Measurements from ENCODE around the gene PLA2G6. TPM values are rescaled to one million over a fixed set of nuclear protein-coding genes. Genes with fewer than 3 reads are reported as not detected.

PLA2G6 gene
- total RNA-seq, 2 experiments from 2014 or later: 39.8 to 43.1 TPM

DNA sequence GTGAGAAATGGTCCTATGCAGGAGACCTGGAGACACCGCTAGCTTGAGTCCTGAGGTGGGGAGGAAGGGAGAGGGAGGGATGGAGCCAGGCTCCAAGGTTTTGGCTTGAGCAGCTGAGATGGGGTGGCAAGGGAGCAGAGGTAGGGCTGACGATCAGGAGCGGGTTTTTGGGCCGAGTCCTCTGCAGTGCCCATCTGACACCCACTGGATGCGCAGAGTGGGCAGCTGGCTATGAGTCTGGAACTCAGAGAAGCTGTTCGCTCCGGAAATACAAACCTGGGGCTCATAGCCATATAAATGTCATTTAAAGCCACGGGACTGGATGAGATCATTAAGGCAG is 19.7 kb upstream of the PLA2G6 start:
- H3K4me3 Mint-ChIP-seq: peak overlapping the region; percentile 76
- ChIA-PET CTCF (interaction anchor here (0.7 to 2.7 kb wide), 7 partner anchors 15 to 86 kb away, joined by 3 to 10 read pairs (median 4); partner anchors contain the start of gene PLA2G6), POLR2A (interaction anchor here (0.6 to 2.8 kb wide), 13 partner anchors 10 to 1785 kb away, joined by 3 to 43 read pairs (median 3); partner anchors contain the start of gene PLA2G6)
- H3K27ac Mint-ChIP-seq: peak overlapping the region; percentile 96
- peaks cover 54% of the 10 kb centered on the region for H3K4me1 Mint-ChIP-seq (ENCODE audit: low read depth)
- DNase-seq: no peak
- H3K36me3 Mint-ChIP-seq (ENCODE audit: low read depth): peaks cover 3% of the 10 kb centered on the region
- no peaks in the 10 kb centered on the region for H3K27me3 Mint-ChIP-seq (ENCODE audit: low read depth)
- ATAC-seq: no peak
- no peaks in the 10 kb centered on the region for H3K9me3 Mint-ChIP-seq (ENCODE audit: insufficient read depth)

DNA sequence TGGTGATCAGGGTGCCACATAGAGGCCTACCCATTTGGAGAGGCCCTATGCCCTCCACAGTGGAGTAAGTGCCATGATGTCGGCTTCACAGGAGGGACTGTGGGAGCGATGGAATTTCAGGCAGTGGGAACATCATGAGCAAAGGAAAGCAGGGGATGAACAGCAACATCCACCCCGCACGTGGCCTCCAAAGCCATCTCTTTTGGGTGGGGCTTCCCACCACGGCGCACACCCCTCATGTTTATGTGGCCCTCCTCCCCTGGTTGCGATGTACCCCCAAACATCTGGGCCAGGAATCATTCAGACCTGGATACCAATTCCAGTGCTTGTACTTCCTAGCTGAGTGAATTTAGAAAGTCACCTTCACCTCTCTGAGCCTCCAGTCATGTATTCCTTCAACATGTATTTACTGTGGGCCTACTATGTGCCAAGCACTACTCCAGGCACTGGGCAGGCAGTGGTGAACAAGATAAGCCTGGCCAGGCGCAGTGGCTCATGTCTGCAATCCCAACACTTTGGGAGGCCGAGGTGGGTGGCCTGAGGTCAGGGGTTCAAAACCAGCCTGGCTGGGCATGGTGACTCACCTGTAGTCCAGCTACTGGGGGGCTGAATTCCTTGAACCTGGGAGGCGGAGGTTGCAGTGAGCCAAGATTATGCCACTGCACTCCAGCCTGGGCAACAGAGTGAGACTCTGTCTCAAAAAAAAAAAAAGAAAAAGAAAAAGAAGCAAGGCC is 18.4 kb upstream of the PLA2G6 start:
- ATAC-seq (no peak), DNase-seq (no peak)
- peak overlapping the region; percentile 96 for H3K27ac Mint-ChIP-seq
- CTCF ChIA-PET: interaction anchor here (1.6 to 2.7 kb wide), 5 partner anchors 13 to 148 kb away, joined by 4 to 10 read pairs (median 6); partner anchors contain the start of gene PLA2G6
- H3K9me3 Mint-ChIP-seq (ENCODE audit: insufficient read depth): no peaks in the 10 kb centered on the region
- no peaks in the 10 kb centered on the region for H3K27me3 Mint-ChIP-seq (ENCODE audit: low read depth)
- peaks cover 49% of the 10 kb centered on the region for H3K4me1 Mint-ChIP-seq (ENCODE audit: low read depth)
- no peak overlapping the region for H3K4me3 Mint-ChIP-seq
- no peaks in the 10 kb centered on the region for H3K36me3 Mint-ChIP-seq (ENCODE audit: low read depth)
- POLR2A ChIA-PET: interaction anchor here (1.7 to 2.8 kb wide), 3 partner anchors 18 to 19 kb away, joined by 5 to 43 read pairs (median 9); partner anchors contain the start of gene PLA2G6

DNA sequence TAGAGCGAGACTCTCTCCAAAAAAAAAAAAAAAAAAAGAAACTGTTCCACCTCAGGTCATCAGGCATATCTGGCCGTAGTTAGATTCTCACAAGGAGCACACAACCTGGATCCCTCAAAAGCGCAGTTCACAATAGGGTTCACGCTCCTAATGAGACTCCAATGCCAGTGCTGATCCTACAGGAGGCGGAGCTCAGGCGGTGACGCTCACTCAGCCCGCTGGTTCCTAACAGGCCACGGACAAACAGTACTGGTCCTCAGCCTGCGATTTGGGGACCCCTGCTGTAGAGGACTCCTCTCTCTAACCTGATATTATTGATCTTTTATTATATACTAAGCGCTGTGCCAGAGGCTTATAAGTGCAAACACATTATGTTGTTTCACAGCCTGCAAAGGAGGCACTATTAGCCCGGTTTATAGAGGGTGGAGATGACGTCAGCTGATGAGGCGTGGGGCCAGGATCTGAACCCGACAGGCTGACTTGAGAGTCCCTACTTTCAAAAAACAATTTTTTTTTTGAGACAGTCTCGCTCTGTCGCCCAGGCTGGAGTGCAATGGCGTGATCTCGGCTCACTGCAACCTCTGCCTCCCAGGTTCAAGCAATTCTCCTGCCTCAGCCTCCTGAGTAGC is 15.3 kb upstream of the PLA2G6 start:
- ChIA-PET POLR2A (no interaction called here), CTCF (no interaction called here)
- Mint-ChIP-seq H3K4me3 (no peak overlapping the region), H3K27me3 (ENCODE audit: low read depth) (peaks cover 13% of the 10 kb centered on the region), H3K27ac (no peak overlapping the region), H3K9me3 (ENCODE audit: insufficient read depth) (no peaks in the 10 kb centered on the region), H3K4me1 (ENCODE audit: low read depth) (peaks cover 46% of the 10 kb centered on the region), H3K36me3 (ENCODE audit: low read depth) (no peaks in the 10 kb centered on the region)
- ATAC-seq: no peak
- no peak for DNase-seq

DNA sequence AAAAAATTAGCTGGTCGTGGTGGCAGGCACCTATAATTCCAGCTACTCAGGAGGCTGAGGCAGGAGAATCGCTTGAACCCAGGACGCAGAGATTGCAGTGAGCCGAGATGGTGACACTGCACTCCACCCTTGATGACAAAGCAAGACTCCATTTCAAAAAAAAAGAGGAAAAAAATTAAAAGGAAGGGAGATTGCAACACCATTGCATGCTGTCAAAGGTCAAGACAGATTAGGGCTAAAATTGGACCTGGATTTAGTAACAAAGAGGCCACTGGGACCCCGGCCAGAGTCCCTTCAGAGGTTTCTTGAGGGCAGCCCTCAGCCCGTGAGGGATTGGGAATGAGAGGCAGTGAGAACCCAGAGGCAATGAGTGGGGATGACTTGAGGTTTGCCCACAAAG is 11.9 kb upstream of the PLA2G6 start:
- Mint-ChIP-seq H3K4me1 (ENCODE audit: low read depth) (peaks cover 18% of the 10 kb centered on the region), H3K27ac (no peak overlapping the region), H3K9me3 (ENCODE audit: insufficient read depth) (no peaks in the 10 kb centered on the region), H3K27me3 (ENCODE audit: low read depth) (peaks cover 16% of the 10 kb centered on the region), H3K4me3 (no peak overlapping the region), H3K36me3 (ENCODE audit: low read depth) (no peaks in the 10 kb centered on the region)
- CTCF ChIA-PET: no interaction called here
- ATAC-seq: no peak
- DNase-seq: no peak
- POLR2A ChIA-PET: no interaction called here

DNA sequence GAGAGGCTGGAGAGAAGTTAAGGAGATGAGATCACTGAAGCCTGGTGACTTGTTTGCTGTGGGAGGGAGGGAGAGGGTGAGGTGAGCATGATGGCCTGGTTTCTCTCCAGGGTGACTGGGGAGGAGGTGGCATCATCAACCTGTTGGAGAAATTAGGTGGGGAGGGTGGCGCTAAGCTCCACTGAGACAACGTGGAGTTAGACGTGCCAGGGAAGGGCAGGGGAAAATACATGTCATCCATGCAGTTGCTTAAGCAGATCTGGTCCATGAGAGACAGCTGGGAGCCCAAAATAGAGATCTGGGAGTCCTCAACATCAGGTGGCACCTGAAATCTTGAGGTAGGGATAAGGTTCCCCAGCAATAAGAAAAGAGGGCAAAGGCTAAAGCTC is 10.8 kb upstream of the PLA2G6 start:
- CTCF ChIA-PET: interaction anchor here (1.5 kb wide), 1 partner anchor 78 kb away, joined by 3 read pairs; no protein-coding TSS in a partner anchor
- no peaks in the 10 kb centered on the region for H3K36me3 Mint-ChIP-seq (ENCODE audit: low read depth)
- H3K4me3 Mint-ChIP-seq: no peak overlapping the region
- H3K27me3 Mint-ChIP-seq (ENCODE audit: low read depth): peaks cover 16% of the 10 kb centered on the region
- H3K9me3 Mint-ChIP-seq (ENCODE audit: insufficient read depth): no peaks in the 10 kb centered on the region
- DNase-seq: no peak
- H3K4me1 Mint-ChIP-seq (ENCODE audit: low read depth): peaks cover 17% of the 10 kb centered on the region
- no peak for ATAC-seq
- POLR2A ChIA-PET: interaction anchor here (0.7 kb wide), 1 partner anchor 348 kb away, joined by 3 read pairs; the partner anchor contains the start of gene ANKRD54
- no peak overlapping the region for H3K27ac Mint-ChIP-seq

DNA sequence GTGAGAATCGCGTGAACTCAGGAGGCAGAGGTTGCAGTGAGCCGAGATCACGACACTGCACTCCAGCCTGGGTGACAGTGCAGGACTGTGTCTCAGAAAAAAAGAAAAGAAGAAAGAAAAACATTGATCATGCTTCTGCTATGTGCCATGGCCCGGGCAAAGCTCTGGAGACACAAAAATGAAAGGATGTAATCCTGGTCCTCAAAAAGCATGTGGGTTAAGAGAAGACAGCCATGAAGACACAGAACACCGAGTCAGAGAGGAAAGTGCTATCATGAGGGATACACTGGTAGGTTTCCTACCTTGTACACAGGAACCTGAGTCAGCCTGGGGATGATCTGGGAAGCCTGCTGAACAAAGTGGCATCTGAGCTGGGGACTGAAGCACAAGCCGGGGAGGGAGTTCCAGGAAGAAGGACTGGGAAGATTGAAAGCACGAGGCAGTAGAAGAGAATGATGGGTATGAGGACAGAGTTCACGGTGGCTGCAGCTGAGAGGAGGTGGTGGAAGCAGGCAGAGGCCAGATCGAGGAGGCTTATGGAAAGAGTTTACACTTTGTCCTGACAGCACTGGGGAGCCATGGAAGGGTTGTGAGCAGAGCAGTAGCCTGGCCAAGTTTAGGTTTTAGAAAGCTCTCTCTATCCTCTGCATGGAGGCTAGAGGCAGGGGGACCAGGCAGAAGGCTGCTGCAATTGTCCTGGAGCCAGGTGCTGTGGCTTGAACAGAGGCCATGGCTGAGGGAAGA is 10.3 kb upstream of the PLA2G6 start:
- Mint-ChIP-seq H3K27ac (no peak overlapping the region), H3K9me3 (ENCODE audit: insufficient read depth) (no peaks in the 10 kb centered on the region), H3K4me1 (ENCODE audit: low read depth) (peaks cover 17% of the 10 kb centered on the region), H3K27me3 (ENCODE audit: low read depth) (peaks cover 16% of the 10 kb centered on the region), H3K36me3 (ENCODE audit: low read depth) (no peaks in the 10 kb centered on the region), H3K4me3 (no peak overlapping the region)
- ATAC-seq (no peak), DNase-seq (no peak)
- CTCF ChIA-PET: interaction anchor here (0.8 to 1.5 kb wide), 2 partner anchors 39 to 77 kb away, joined by 3 read pairs; no protein-coding TSS in a partner anchor
- POLR2A ChIA-PET: interaction anchor here (0.7 kb wide), 1 partner anchor 348 kb away, joined by 3 read pairs; the partner anchor contains the start of gene ANKRD54

DNA sequence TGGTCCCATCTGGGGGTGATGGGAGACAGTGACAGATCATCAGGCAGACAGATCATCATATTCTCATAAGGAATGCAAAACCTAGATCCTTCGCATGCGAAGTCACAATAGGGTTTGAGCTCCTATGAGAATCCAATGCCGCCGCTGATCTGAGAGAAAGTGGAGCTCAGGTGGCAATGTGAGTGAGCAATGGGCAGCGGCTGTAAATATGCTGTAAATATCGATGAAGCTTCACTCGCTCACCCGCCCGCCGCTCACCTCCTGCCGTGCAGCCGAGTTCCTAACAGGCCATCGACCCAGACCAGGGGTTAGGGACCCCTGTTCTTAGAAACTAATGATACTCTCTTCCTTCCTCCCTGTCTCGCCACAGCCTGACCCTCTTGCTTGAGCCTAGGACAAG is 9.4 kb upstream of the PLA2G6 start:
- no peak overlapping the region for H3K4me3 Mint-ChIP-seq
- CTCF ChIA-PET: no interaction called here
- POLR2A ChIA-PET: no interaction called here

DNA sequence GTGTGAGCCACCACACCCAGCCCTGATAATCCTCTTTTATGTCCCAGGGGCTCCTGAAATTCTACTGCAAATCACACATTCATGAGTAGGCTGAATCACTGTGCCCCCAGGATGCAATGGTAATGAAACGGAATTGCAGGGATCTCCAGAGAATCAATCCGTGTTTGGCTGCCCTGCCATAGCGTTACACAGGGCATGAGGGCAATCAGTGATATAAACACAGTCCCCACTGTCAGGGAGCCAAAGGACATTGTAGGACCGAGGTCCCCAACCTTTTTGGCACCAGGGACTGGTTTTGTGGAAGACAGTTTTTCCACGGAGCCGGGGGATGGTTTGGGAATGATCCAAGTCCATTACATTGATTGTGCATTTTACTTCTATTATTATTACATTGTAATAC is 9.0 kb upstream of the PLA2G6 start:
- Mint-ChIP-seq H3K4me1 (ENCODE audit: low read depth) (peaks cover 17% of the 10 kb centered on the region), H3K27me3 (ENCODE audit: low read depth) (peaks cover 21% of the 10 kb centered on the region), H3K36me3 (ENCODE audit: low read depth) (no peaks in the 10 kb centered on the region), H3K9me3 (ENCODE audit: insufficient read depth) (no peaks in the 10 kb centered on the region), H3K4me3 (no peak overlapping the region), H3K27ac (no peak overlapping the region)
- ATAC-seq: no peak
- POLR2A ChIA-PET: no interaction called here
- CTCF ChIA-PET: no interaction called here
- DNase-seq: no peak

More for the DNA sequence above, 9.4 kb upstream of the PLA2G6 start:
- H3K9me3 Mint-ChIP-seq (ENCODE audit: insufficient read depth): no peaks in the 10 kb centered on the region
- no peak for ATAC-seq
- no peak for DNase-seq
- no peak overlapping the region for H3K27ac Mint-ChIP-seq
- H3K27me3 Mint-ChIP-seq (ENCODE audit: low read depth): peaks cover 21% of the 10 kb centered on the region
- peaks cover 17% of the 10 kb centered on the region for H3K4me1 Mint-ChIP-seq (ENCODE audit: low read depth)
- no peaks in the 10 kb centered on the region for H3K36me3 Mint-ChIP-seq (ENCODE audit: low read depth)

DNA sequence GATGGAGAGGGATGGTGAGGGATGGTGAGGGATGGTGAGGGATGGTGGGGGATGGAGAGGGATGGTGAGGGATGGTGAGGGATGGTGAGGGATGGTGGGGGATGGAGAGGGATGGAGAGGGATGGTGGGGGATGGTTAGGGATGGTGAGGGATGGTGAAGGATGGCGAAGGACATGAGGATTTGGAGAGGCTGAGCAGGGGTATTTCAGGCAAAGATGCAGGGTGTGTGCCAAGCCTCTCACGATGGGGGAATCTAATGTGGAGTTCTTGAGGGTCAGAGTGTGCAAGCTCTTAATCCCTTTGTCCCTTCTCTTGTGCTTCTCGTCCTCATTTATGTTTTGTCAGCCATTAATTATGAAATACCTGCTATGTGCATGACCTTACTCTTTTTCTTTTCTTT is 7.5 kb upstream of the PLA2G6 start:
- H3K27ac Mint-ChIP-seq: no peak overlapping the region
- POLR2A ChIA-PET: interaction anchor here (1.4 kb wide), 1 partner anchor 12 kb away, joined by 3 read pairs; no protein-coding TSS in a partner anchor
- H3K27me3 Mint-ChIP-seq (ENCODE audit: low read depth): peaks cover 19% of the 10 kb centered on the region
- ATAC-seq: no peak
- H3K4me1 Mint-ChIP-seq (ENCODE audit: low read depth): peaks cover 7% of the 10 kb centered on the region
- no peaks in the 10 kb centered on the region for H3K9me3 Mint-ChIP-seq (ENCODE audit: insufficient read depth)
- no peaks in the 10 kb centered on the region for H3K36me3 Mint-ChIP-seq (ENCODE audit: low read depth)
- DNase-seq: no peak
- CTCF ChIA-PET: no interaction called here
- no peak overlapping the region for H3K4me3 Mint-ChIP-seq

DNA sequence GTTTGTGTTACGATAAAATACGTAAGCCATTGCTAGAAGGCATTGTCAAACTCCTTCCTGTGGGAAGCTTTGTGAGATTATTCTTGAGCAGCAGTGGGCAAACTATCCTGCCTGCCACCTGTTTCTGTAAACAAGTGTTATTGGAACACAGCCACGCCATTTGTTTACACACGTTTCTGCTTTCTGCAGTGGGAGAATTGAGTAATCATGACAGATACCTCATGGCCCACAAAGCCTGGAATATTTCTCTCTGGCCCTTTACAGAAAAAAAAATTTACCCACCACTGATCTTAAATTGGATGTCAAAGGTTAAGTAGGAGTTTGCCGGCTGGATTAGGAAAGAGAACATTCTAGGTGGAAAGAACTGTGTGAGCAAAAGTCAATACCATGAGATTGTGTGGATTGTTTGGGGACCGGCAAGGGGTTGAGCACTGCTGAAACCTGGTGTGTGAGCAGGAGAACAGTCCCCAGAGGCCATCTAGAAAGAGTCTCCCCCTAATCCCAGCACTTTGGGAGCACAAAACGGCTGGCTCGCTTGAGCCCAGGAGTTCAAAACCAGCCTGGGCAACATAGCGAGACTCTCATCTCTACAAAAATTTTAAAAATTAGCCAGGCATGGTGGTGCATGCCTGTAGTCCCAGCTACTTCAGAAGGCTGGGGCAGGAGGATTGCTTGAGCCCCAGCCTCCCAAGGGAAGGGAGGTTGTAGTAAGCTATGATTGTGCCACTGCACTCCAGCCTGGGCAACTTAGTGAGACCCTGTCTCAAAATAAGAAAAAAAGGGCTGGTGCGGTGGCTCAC is 6.0 kb upstream of the PLA2G6 start:
- POLR2A ChIA-PET: no interaction called here
- CTCF ChIA-PET: interaction anchor here (1.0 to 1.7 kb wide), 2 partner anchors 13 to 135 kb away, joined by 3 to 5 read pairs; partner anchors contain the start of gene MAFF

DNA sequence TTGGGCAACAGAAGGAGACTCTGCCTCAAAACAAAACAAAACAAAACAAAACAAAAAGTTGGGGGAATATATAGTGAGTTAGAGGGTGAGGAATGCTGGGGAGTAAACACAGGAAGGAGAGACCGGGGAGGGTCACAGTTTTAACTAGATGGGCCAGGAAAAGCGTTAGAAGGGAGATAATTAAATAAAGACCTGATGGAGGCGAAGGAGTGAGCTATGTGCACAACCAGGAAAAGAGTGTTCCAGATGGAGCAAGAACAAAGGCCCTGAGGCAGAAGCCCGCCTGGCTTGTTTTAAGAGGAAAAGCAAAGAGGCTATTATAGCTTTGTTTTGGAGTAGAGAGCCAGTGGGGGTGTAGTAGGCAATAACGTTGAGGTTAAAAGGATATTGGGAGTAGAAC is 4.8 kb upstream of the PLA2G6 start:
- H3K4me3 Mint-ChIP-seq: no peak overlapping the region
- peaks cover 1% of the 10 kb centered on the region for H3K36me3 Mint-ChIP-seq (ENCODE audit: low read depth)
- peaks cover 18% of the 10 kb centered on the region for H3K4me1 Mint-ChIP-seq (ENCODE audit: low read depth)
- H3K27me3 Mint-ChIP-seq (ENCODE audit: low read depth): peaks cover 8% of the 10 kb centered on the region
- DNase-seq (no peak), ATAC-seq (no peak)
- ChIA-PET CTCF (interaction anchor here (0.6 to 1.7 kb wide), 2 partner anchors 9 to 14 kb away, joined by 3 to 5 read pairs; partner anchors contain the start of gene MAFF), POLR2A (interaction anchor here (0.7 kb wide), 1 partner anchor 1126 kb away, joined by 3 read pairs; no protein-coding TSS in a partner anchor)
- H3K9me3 Mint-ChIP-seq (ENCODE audit: insufficient read depth): no peaks in the 10 kb centered on the region
- no peak overlapping the region for H3K27ac Mint-ChIP-seq

More for the DNA sequence above, 6.0 kb upstream of the PLA2G6 start:
- ATAC-seq (no peak), DNase-seq (no peak)
- H3K4me3 Mint-ChIP-seq: no peak overlapping the region
- H3K9me3 Mint-ChIP-seq (ENCODE audit: insufficient read depth): no peaks in the 10 kb centered on the region
- no peaks in the 10 kb centered on the region for H3K36me3 Mint-ChIP-seq (ENCODE audit: low read depth)
- peaks cover 9% of the 10 kb centered on the region for H3K4me1 Mint-ChIP-seq (ENCODE audit: low read depth)
- H3K27me3 Mint-ChIP-seq (ENCODE audit: low read depth): peaks cover 18% of the 10 kb centered on the region
- no peak overlapping the region for H3K27ac Mint-ChIP-seq

Data from activated CD8-positive, alpha-beta T cell treated with anti-CD3 and anti-CD28 coated beads, Interleukin-2, amount 10 ng/mL, durations not matched to agents 7 days and 5 days (primary cell).